Loucy (cell line): Measurements from ENCODE around the gene BHLHE40.

Experiments
- EZH2phosphoT487 ChIP-seq: fragments of 200-600 bp; IDR thresholded peaks from 2 replicates; pipeline ENCODE4 v1.6.1; 2018; ENCODE audit warnings: antibody characterized with exemption, mild to moderate bottlenecking, moderate library complexity, borderline replicate concordance
- TF ChIP-seq, protein P1 (sequence below): fragments of 200-600 bp; sonication (generic); conservative IDR thresholded peaks from 2 replicates; pipeline ENCODE4 v1.5.1; 2014; ENCODE audit warnings: mild to moderate bottlenecking, antibody characterized with exemption, low read length

- TF ChIP-seq, protein P1, sequence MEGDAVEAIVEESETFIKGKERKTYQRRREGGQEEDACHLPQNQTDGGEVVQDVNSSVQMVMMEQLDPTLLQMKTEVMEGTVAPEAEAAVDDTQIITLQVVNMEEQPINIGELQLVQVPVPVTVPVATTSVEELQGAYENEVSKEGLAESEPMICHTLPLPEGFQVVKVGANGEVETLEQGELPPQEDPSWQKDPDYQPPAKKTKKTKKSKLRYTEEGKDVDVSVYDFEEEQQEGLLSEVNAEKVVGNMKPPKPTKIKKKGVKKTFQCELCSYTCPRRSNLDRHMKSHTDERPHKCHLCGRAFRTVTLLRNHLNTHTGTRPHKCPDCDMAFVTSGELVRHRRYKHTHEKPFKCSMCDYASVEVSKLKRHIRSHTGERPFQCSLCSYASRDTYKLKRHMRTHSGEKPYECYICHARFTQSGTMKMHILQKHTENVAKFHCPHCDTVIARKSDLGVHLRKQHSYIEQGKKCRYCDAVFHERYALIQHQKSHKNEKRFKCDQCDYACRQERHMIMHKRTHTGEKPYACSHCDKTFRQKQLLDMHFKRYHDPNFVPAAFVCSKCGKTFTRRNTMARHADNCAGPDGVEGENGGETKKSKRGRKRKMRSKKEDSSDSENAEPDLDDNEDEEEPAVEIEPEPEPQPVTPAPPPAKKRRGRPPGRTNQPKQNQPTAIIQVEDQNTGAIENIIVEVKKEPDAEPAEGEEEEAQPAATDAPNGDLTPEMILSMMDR = no peak
- TF ChIP-seq EZH2phosphoT487 = no peak
Measured at GRCh38 chr3:4963669-4964570, 15.3 kb upstream of the BHLHE40 start.
